Panc1 (cell line): ENCODE results near the gene IFI30. TPM values are rescaled to one million over a fixed set of nuclear protein-coding genes. Genes with fewer than 3 reads are reported as not detected.
A peak's percentile ranks its signal among the peaks of the same experiment; 100 is the strongest.
"Not testable (repeated sequence)": the region's sequence is repeated elsewhere in the genome, so short reads cannot be mapped to it uniquely, and the experiment has no call there.

Source experiments
- ATAC-seq: fragments of 200-7000 bp; cut with Tn5 transposase; 2 replicates; pipeline ENCODE4 v1.9.1; 2020; ENCODE audit warnings: mild to moderate bottlenecking, moderate library complexity
- BruUV-seq: library from RNA; stranded (reverse); fragments of 400-500 nt; replicated peaks from 2 replicates; lab custom pipeline; 2021; lab: Mats Ljungman, UMichigan
- CTCF ChIA-PET: fragments of 300-600 bp; sonication (Branson Sonifier 250); formaldehyde crosslinking; loops from one replicate; lab custom pipeline; 2022; ENCODE audit warnings: antibody characterized with exemption; lab: Charles Lee
- POLR2A ChIA-PET: fragments of 300-600 bp; sonication (Branson Sonifier 250); formaldehyde crosslinking; loops from one replicate; lab custom pipeline; 2022; ENCODE audit warnings: antibody characterized with exemption; lab: Charles Lee
- DNase-seq: peaks from one replicate; pipeline ENCODE4 v3.0.0-alpha.2; 2010; ENCODE audit warnings: low read depth, low spot score
- H3K27ac ChIP-seq: 2 replicates; pipeline ENCODE4 v1.5.1; 2011; ENCODE audit warnings: mild to moderate bottlenecking, low read length, inconsistent platforms
- H3K27me3 ChIP-seq: fragments of 200-500 bp; sonication (Bioruptor generic); 2 replicates; pipeline ENCODE4 v1.6.0; 2014; ENCODE audit warnings: low read length, inconsistent platforms; ENCODE audit not compliant: control insufficient read depth, insufficient read depth
- H3K36me3 ChIP-seq: fragments of 200-500 bp; sonication (Bioruptor generic); 2 replicates; pipeline ENCODE4 v1.5.1; 2014; ENCODE audit warnings: inconsistent platforms, mild to moderate bottlenecking, low read length, moderate library complexity; ENCODE audit not compliant: control insufficient read depth, insufficient read depth
- H3K4me1 ChIP-seq: 2 replicates; pipeline ENCODE4 v1.5.1; 2011; ENCODE audit warnings: inconsistent platforms, mild to moderate bottlenecking, low read length, moderate library complexity; ENCODE audit not compliant: control insufficient read depth, insufficient read depth
- H3K4me3 ChIP-seq, 2 experiments: 2 replicates each; pipeline ENCODE4 v1.5.1; 2011 to 2012; ENCODE audit warnings: low read depth in 2 of 2, low read length in 2 of 2, mild to moderate bottlenecking in 2 of 2, inconsistent platforms in 1 of 2, moderate library complexity in 1 of 2
- H3K9me3 ChIP-seq: fragments of 200-500 bp; sonication (Bioruptor generic); 2 replicates; pipeline ENCODE4 v1.5.1; 2014; ENCODE audit warnings: low read depth, mild to moderate bottlenecking, inconsistent platforms, low read length, moderate library complexity; ENCODE audit not compliant: control insufficient read depth, insufficient read depth
- POLR2AphosphoS5 ChIP-seq: IDR thresholded peaks from 2 replicates; pipeline ENCODE4 v1.6.1; 2012; ENCODE audit warnings: mild to moderate bottlenecking, low read depth, low read length, moderate library complexity
- SIN3A ChIP-seq: IDR thresholded peaks from 2 replicates; pipeline ENCODE4 v1.6.1; 2012; ENCODE audit warnings: low read depth, mild to moderate bottlenecking, low read length, moderate library complexity, borderline replicate concordance; ENCODE audit not compliant: insufficient read depth
- TCF7L2 ChIP-seq: IDR thresholded peaks from 2 replicates; pipeline ENCODE4 v1.6.1; 2011; ENCODE audit warnings: mild to moderate bottlenecking, low read depth, low read length, inconsistent platforms
- in situ Hi-C: cut with HindIII; loops from 2 replicates; pipeline ENCODE4 v1.10.0; 2016; ENCODE audit warnings: low sequenced_read_pairs, low pct_unique_long_range_greater_than_20kb
- intact Hi-C: fragments of 100-400 bp; cut with micrococcal nuclease; formaldehyde crosslinking; loops from one replicate; pipeline ENCODE4 v1.10.0; 2022; ENCODE audit not compliant: unreplicated experiment
- total RNA-seq: library from RNA; stranded (reverse); gene quantifications from one replicate; pipeline ENCODE4 v1.2.1, GENCODE V29; 2021; ENCODE audit not compliant: unreplicated experiment
- TF ChIP-seq, protein P1 (sequence below): fragments of 450-650 bp; IDR thresholded peaks from 2 replicates; pipeline ENCODE4 v1.5.1; 2017; ENCODE audit warnings: mild to moderate bottlenecking
- TF ChIP-seq, protein P2 (sequence below), 2 experiments: IDR thresholded peaks; 2 replicates each; pipeline ENCODE4 v1.6.1; 2011 to 2012; ENCODE audit warnings: low read depth in 2 of 2, control low read depth in 1 of 2, low read length in 1 of 2, mild to moderate bottlenecking in 1 of 2, moderate library complexity in 1 of 2; ENCODE audit not compliant: insufficient read depth in 1 of 2

The IFI30 gene
- total RNA-seq, 1 experiment from 2014 or later: 39.7 TPM

DNA sequence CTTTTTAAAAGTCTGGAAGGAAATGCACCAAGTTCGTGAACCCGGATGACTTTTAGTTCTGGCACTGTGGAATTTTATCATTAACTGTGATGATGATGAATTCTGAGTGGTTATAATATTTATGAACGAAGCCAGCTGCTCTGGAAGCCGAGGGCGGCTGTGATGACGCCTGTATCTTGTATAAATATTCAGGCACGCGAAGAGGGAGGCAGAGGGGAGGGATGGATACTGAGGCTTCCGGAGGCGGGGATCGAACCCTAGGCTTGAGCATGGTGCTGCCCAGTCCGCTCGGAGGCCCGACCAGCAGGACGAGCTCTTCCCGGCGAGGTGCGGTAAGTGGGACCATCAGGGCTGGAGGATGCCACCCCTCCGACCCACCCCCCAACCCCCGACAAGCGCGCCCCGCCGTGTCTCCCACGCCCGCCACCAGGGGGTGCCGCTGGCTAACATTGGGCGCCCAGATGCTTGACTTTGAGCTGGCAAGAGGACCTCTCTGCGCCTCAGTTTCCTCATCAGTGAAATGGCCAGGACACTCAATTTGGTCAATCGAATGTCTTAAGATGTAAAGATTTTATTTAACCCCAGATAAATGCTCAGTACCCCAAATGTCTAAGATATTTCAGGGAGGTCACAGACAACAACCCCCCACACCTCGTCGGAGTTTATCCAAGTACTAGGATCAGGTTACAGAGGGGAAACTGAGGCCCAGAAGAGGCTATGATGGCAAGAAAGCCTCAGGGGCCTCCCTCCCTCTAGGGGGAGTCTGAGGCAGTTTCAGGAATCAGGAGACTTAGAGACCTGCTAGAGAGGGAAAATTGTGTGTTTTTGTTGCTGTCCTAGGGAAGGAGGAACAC, 34.7 kb downstream of the IFI30 start:
- H3K4me3 ChIP-seq: peak overlapping the region in 1 of 2 experiments; percentile 30; a peak in 2 of 4 replicates
- TF ChIP-seq, protein P1, sequence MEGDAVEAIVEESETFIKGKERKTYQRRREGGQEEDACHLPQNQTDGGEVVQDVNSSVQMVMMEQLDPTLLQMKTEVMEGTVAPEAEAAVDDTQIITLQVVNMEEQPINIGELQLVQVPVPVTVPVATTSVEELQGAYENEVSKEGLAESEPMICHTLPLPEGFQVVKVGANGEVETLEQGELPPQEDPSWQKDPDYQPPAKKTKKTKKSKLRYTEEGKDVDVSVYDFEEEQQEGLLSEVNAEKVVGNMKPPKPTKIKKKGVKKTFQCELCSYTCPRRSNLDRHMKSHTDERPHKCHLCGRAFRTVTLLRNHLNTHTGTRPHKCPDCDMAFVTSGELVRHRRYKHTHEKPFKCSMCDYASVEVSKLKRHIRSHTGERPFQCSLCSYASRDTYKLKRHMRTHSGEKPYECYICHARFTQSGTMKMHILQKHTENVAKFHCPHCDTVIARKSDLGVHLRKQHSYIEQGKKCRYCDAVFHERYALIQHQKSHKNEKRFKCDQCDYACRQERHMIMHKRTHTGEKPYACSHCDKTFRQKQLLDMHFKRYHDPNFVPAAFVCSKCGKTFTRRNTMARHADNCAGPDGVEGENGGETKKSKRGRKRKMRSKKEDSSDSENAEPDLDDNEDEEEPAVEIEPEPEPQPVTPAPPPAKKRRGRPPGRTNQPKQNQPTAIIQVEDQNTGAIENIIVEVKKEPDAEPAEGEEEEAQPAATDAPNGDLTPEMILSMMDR: peak; percentile 85
- TF ChIP-seq TCF7L2: no peak
- H3K4me1 ChIP-seq: peaks cover 3% of the 10 kb centered on the region; the same call in 1 of the 2 replicates
- H3K27me3 ChIP-seq: no peaks in the 10 kb centered on the region
- POLR2A ChIA-PET: no interaction called here
- CTCF ChIA-PET: interaction anchor here (0.5 to 1.3 kb wide), 10 partner anchors 16 to 194 kb away, joined by 4 to 10 read pairs (median 6); no protein-coding TSS in a partner anchor
- no peaks in the 10 kb centered on the region; the same call in 1 of the 2 replicates for H3K36me3 ChIP-seq
- BruUV-seq: no TSS peak
- intact Hi-C loops (loop anchor here (5.0 kb wide), 1 partner anchor 44 kb away; no protein-coding TSS in a partner anchor), in situ Hi-C loops (no loop called here)
- H3K9me3 ChIP-seq: no peaks in the 10 kb centered on the region
- H3K27ac ChIP-seq: no peak overlapping the region
- ATAC-seq (no peak), DNase-seq (no peak)

DNA sequence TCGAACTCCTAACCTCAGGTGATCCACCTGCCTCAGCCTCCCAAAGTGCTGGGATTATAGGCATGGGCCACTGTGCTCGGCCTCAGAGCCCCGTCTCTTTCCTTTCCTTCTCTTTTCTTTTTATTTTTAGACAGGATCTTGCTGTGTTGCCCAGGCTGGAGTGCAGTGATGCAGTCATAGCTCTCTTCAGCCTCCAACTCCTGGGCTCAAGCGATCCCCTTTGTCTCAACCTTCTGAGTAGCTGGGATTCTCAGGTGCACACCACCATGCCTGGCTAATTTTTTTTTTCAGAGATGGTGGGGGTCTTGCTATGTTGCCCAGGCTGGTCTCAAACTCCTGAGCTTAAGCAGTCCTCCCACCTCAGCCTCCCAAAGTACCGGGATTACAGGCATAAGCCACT, 36.3 kb downstream of the IFI30 start:
- not testable (repeated sequence) for DNase-seq

DNA sequence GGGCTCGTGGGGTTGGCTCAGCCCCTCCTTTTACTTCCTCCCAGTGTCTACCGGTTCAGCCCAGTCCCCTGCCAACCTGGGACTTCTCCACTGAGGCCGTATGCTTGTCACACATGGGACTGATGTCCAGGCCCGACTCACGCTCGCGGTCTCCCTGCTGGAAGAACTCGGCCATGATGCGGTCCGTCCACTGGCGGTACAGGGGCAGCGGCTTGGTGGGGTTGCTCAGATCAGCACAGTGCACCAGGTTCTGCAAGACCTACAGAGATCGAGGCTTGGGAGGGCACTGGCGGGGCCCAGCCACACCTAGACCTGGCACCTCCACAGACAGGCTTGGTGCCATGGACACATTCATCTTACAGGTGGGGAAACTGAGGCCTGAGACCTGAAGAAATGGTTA, 38.1 kb downstream of the IFI30 start:
- ChIA-PET POLR2A (interaction anchor here (0.6 kb wide), 1 partner anchor 14 kb away, joined by 4 read pairs; no protein-coding TSS in a partner anchor), CTCF (no interaction called here)
- intact Hi-C loops (no loop called here), in situ Hi-C loops (no loop called here)
- ATAC-seq: no peak
- H3K27me3 ChIP-seq: no peaks in the 10 kb centered on the region
- H3K4me3 ChIP-seq: no peak overlapping the region
- no peak overlapping the region for H3K27ac ChIP-seq
- H3K9me3 ChIP-seq: no peaks in the 10 kb centered on the region
- DNase-seq: no peak
- TF ChIP-seq SIN3A (no peak), TCF7L2 (no peak), POLR2AphosphoS5 (no peak)
- TF ChIP-seq, protein P1: no peak
- TF ChIP-seq, protein P2, sequence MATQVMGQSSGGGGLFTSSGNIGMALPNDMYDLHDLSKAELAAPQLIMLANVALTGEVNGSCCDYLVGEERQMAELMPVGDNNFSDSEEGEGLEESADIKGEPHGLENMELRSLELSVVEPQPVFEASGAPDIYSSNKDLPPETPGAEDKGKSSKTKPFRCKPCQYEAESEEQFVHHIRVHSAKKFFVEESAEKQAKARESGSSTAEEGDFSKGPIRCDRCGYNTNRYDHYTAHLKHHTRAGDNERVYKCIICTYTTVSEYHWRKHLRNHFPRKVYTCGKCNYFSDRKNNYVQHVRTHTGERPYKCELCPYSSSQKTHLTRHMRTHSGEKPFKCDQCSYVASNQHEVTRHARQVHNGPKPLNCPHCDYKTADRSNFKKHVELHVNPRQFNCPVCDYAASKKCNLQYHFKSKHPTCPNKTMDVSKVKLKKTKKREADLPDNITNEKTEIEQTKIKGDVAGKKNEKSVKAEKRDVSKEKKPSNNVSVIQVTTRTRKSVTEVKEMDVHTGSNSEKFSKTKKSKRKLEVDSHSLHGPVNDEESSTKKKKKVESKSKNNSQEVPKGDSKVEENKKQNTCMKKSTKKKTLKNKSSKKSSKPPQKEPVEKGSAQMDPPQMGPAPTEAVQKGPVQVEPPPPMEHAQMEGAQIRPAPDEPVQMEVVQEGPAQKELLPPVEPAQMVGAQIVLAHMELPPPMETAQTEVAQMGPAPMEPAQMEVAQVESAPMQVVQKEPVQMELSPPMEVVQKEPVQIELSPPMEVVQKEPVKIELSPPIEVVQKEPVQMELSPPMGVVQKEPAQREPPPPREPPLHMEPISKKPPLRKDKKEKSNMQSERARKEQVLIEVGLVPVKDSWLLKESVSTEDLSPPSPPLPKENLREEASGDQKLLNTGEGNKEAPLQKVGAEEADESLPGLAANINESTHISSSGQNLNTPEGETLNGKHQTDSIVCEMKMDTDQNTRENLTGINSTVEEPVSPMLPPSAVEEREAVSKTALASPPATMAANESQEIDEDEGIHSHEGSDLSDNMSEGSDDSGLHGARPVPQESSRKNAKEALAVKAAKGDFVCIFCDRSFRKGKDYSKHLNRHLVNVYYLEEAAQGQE (IDR thresholded peaks at IDR 0.05; ENCODE audit: insufficient read depth in 1 of 2, low read depth in 2 of 2, low read length in 1 of 2): no peak
- BruUV-seq: no TSS peak
- no peaks in the 10 kb centered on the region for H3K4me1 ChIP-seq
- no peaks in the 10 kb centered on the region for H3K36me3 ChIP-seq

More for the DNA sequence above, 36.3 kb downstream of the IFI30 start:
- H3K27me3 ChIP-seq, POLR2A ChIA-PET, H3K4me1 ChIP-seq, H3K36me3 ChIP-seq, H3K4me3 ChIP-seq, in situ Hi-C loops, BruUV-seq, ATAC-seq, H3K9me3 ChIP-seq, H3K27ac ChIP-seq: not testable (repeated sequence)
- intact Hi-C loops: loop anchor here (5.0 kb wide), 1 partner anchor 42 kb away; no protein-coding TSS in a partner anchor
- CTCF ChIA-PET: interaction anchor here (0.6 to 1.6 kb wide), 2 partner anchors 42 to 68 kb away, joined by 5 to 9 read pairs; no protein-coding TSS in a partner anchor
